PC-9 (cell line): ENCODE measurements around the gene CALM3.

ENCODE experiments used
- EZH2 ChIP-seq: fragments of 200-600 bp; sonication (generic); IDR thresholded peaks from 2 replicates; pipeline ENCODE4 v1.8.0; 2017; ENCODE audit warnings: antibody characterized with exemption, low read depth
- TF ChIP-seq, protein P1 (sequence below): fragments of 200-600 bp; sonication (generic); conservative IDR thresholded peaks from 2 replicates; pipeline ENCODE4 v1.6.1; 2017; ENCODE audit warnings: mixed run types, antibody characterized with exemption, mild to moderate bottlenecking, moderate library complexity

DNA sequence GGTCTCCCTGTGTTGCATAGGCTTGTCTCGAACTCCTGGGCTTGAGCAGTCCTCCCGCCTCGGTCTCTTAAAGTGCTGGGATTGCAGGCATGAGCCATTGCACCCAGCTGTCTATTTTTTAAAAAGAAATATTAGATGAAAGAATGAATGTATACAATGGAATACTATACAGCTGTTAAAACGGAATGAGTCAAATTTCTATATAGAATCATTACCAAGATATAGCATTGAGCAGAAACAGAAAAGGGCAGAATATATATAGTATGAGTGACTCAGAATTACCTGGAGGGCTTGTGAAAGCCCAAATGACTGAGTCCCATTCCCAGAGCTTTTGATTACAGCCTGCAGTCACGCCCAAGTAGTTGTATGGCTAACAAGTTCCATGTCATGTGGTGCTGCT is 55.4 kb downstream of the CALM3 start:
- TF ChIP-seq, protein P1, sequence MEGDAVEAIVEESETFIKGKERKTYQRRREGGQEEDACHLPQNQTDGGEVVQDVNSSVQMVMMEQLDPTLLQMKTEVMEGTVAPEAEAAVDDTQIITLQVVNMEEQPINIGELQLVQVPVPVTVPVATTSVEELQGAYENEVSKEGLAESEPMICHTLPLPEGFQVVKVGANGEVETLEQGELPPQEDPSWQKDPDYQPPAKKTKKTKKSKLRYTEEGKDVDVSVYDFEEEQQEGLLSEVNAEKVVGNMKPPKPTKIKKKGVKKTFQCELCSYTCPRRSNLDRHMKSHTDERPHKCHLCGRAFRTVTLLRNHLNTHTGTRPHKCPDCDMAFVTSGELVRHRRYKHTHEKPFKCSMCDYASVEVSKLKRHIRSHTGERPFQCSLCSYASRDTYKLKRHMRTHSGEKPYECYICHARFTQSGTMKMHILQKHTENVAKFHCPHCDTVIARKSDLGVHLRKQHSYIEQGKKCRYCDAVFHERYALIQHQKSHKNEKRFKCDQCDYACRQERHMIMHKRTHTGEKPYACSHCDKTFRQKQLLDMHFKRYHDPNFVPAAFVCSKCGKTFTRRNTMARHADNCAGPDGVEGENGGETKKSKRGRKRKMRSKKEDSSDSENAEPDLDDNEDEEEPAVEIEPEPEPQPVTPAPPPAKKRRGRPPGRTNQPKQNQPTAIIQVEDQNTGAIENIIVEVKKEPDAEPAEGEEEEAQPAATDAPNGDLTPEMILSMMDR: no peak
- no peak for TF ChIP-seq EZH2
